IPS-11a (cell line): ENCODE data around the gene CTBP2.
"Not testable (repeated sequence)": the region's sequence is repeated elsewhere in the genome, so short reads cannot be mapped to it uniquely, and the experiment has no call there.

ENCODE experiments used
- H3K4me3 ChIP-seq: one replicate; pipeline ENCODE4 v1.5.1; 2013; ENCODE audit warnings: low read depth, low read length, control low read depth

The CTBP2 gene

GRCh38 chr10:125089469-125089868 lies 70.9 kb downstream of the CTBP2 start:
- no peak overlapping the region for H3K4me3 ChIP-seq

GRCh38 chr10:125087897-125088215 lies 72.5 kb downstream of the CTBP2 start:
- H3K4me3 ChIP-seq = no peak overlapping the region

GRCh38 chr10:125087191-125087896 lies 73.0 kb downstream of the CTBP2 start:
- no peak overlapping the region for H3K4me3 ChIP-seq

GRCh38 chr10:125086691-125087090 lies 73.7 kb downstream of the CTBP2 start:
- no peak overlapping the region for H3K4me3 ChIP-seq

- H3K4me3 ChIP-seq = no peak overlapping the region
Measured at GRCh38 chr10:125085258-125086054, 74.9 kb downstream of the CTBP2 start.

GRCh38 chr10:125084614-125085257 lies 75.6 kb downstream of the CTBP2 start:
- no peak overlapping the region for H3K4me3 ChIP-seq

GRCh38 chr10:125084191-125084613 lies 76.2 kb downstream of the CTBP2 start:
- H3K4me3 ChIP-seq = no peak overlapping the region

- H3K4me3 ChIP-seq = no peak overlapping the region
Measured at GRCh38 chr10:125083576-125083920, 76.8 kb downstream of the CTBP2 start.

GRCh38 chr10:125082881-125083575 lies 77.3 kb downstream of the CTBP2 start:
- no peak overlapping the region for H3K4me3 ChIP-seq

GRCh38 chr10:125082471-125082870 lies 77.9 kb downstream of the CTBP2 start:
- not testable (repeated sequence) for H3K4me3 ChIP-seq

GRCh38 chr10:125081931-125082330 lies 78.4 kb downstream of the CTBP2 start:
- H3K4me3 ChIP-seq = no peak overlapping the region

GRCh38 chr10:125080984-125081383 lies 79.4 kb downstream of the CTBP2 start:
- no peak overlapping the region for H3K4me3 ChIP-seq

- H3K4me3 ChIP-seq = no peak overlapping the region
Measured at GRCh38 chr10:125080296-125080695, 80.1 kb downstream of the CTBP2 start.

- H3K4me3 ChIP-seq = no peak overlapping the region
Measured at GRCh38 chr10:125079091-125079600, 81.2 kb downstream of the CTBP2 start.

- H3K4me3 ChIP-seq = no peak overlapping the region
Measured at GRCh38 chr10:125076891-125077541, 83.3 kb downstream of the CTBP2 start.

- H3K4me3 ChIP-seq = no peak overlapping the region
Measured at GRCh38 chr10:125076121-125076825, 84.1 kb downstream of the CTBP2 start.

- H3K4me3 ChIP-seq = no peak overlapping the region
Measured at GRCh38 chr10:125073996-125074395, 86.4 kb downstream of the CTBP2 start.

GRCh38 chr10:125072794-125073193 lies 87.6 kb downstream of the CTBP2 start:
- no peak overlapping the region for H3K4me3 ChIP-seq

GRCh38 chr10:125071008-125071407 lies 89.4 kb downstream of the CTBP2 start:
- no peak overlapping the region for H3K4me3 ChIP-seq

GRCh38 chr10:125068406-125068805 lies 92.0 kb downstream of the CTBP2 start:
- no peak overlapping the region for H3K4me3 ChIP-seq
